ENCODE results near the gene HSPA9. TPM values are rescaled to one million over a fixed set of nuclear protein-coding genes. Genes with fewer than 3 reads are reported as not detected.

Gene HSPA9
- total RNA-seq, 2 experiments from 2014 or later, result 290 to 362 TPM

DNA sequence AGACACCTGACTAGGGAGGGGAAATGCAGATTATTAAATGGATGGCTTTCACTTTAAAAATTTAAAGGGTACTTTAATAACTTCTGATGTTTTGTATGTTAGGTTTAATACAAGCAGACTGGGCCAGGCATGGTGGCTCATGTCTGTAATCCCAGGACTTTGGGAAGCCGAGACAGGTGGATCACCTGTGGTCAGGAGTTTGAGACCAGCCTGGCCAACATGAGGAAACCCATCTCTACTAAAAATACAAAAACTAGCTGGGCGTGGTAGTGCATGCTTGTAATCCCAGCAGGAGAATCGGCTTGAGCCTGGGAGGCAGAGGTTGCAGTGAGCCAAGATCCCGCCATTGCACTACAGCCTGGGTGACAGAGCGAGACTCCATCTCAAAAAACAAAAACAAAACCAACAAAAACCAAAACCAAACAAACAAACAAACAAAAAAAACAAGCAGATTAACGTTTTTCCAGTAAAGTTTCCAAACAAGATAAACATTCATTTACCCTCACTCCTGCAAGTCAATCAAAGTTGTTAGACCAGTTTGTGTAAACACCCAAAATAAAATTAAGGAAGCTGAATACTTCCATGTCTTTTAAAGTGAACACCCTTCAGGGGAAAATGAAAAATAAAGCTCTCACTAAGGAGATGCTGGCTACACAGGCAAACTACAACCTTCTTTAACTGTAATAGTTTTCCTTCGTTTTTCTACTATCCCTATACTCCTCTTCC lies 46.3 kb downstream of the HSPA9 start:
- Histone ChIP-seq H3K27ac (ENCODE audit: low read depth, low read length, poor library complexity, severe bottlenecking) (no peak overlapping the region), H3K4me2 (ENCODE audit: low read length) (no peak overlapping the region), H3K9me3 (ENCODE audit: low read length) (no peaks in the 10 kb centered on the region), H3K36me3 (ENCODE audit: insufficient read depth, low read length) (peaks cover 92% of the 10 kb centered on the region), H3K79me2 (ENCODE audit: insufficient read depth, low read depth, low read length) (peaks cover 97% of the 10 kb centered on the region), H3K4me1 (ENCODE audit: insufficient read depth, low read length, poor library complexity, severe bottlenecking) (no peaks in the 10 kb centered on the region), H4K20me1 (ENCODE audit: insufficient read depth, low read length) (peaks cover 27% of the 10 kb centered on the region), H2AFZ (ENCODE audit: low read length) (no peak overlapping the region), H3K4me3 (ENCODE audit: low read depth, low read length, poor library complexity, severe bottlenecking) (no peak overlapping the region), H3K9me2 (ENCODE audit: insufficient read depth, low read length) (no peaks in the 10 kb centered on the region)
- no TSS peak for BruUV-seq (replicated peaks)
- DNase-seq (ENCODE audit: low spot score), result no peak
- intact Hi-C loops (cut with micrococcal nuclease; ENCODE audit: unreplicated experiment), result no loop called here
- ChIA-PET POLR2A (interaction anchor here (0.7 to 1.7 kb wide), 3 partner anchors 14 to 20 kb away, joined by 3 to 5 read pairs (median 4); partner anchors contain the start of gene ETF1), CTCF (ENCODE audit: unreplicated experiment) (no interaction called here)
- TF ChIP-seq CTCF (conservative IDR thresholded peaks at IDR 0.05; ENCODE audit: low read length), result no peak
- TF ChIP-seq EZH2phosphoT487 (IDR thresholded peaks at IDR 0.05; ENCODE audit: borderline replicate concordance, low read depth, low read length), result no peak

GRCh38 chr5:138528208-138528607 lies 47.0 kb downstream of the HSPA9 start:
- Histone ChIP-seq H3K9me2 (ENCODE audit: insufficient read depth, low read length) (no peaks in the 10 kb centered on the region), H2AFZ (ENCODE audit: low read length) (no peak overlapping the region), H3K36me3 (ENCODE audit: insufficient read depth, low read length) (peaks cover 92% of the 10 kb centered on the region), H3K4me3 (ENCODE audit: low read depth, low read length, poor library complexity, severe bottlenecking) (no peak overlapping the region), H3K9me3 (ENCODE audit: low read length) (no peaks in the 10 kb centered on the region), H3K27ac (ENCODE audit: low read depth, low read length, poor library complexity, severe bottlenecking) (no peak overlapping the region), H3K4me2 (ENCODE audit: low read length) (no peak overlapping the region), H4K20me1 (ENCODE audit: insufficient read depth, low read length) (peaks cover 23% of the 10 kb centered on the region), H3K4me1 (ENCODE audit: insufficient read depth, low read length, poor library complexity, severe bottlenecking) (no peaks in the 10 kb centered on the region), H3K79me2 (ENCODE audit: insufficient read depth, low read depth, low read length) (peaks cover 97% of the 10 kb centered on the region)
- ChIA-PET CTCF (ENCODE audit: unreplicated experiment) (no interaction called here), POLR2A (interaction anchor here (0.6 to 1.7 kb wide), 2 partner anchors 15 to 29 kb away, joined by 4 to 5 read pairs; partner anchors contain the start of gene ETF1)
- no peak for DNase-seq (ENCODE audit: low spot score)
- BruUV-seq (replicated peaks), result no TSS peak
- no peak for TF ChIP-seq EZH2phosphoT487 (IDR thresholded peaks at IDR 0.05; ENCODE audit: borderline replicate concordance, low read depth, low read length)
- no peak for TF ChIP-seq CTCF (conservative IDR thresholded peaks at IDR 0.05; ENCODE audit: low read length)
- intact Hi-C loops (cut with micrococcal nuclease; ENCODE audit: unreplicated experiment), result no loop called here

- H3K4me3 ChIP-seq (ENCODE audit: low read depth, low read length, poor library complexity, severe bottlenecking), result no peak overlapping the region
- H4K20me1 ChIP-seq (ENCODE audit: insufficient read depth, low read length), result peaks cover 16% of the 10 kb centered on the region
- TF ChIP-seq EZH2phosphoT487 (IDR thresholded peaks at IDR 0.05; ENCODE audit: borderline replicate concordance, low read depth, low read length), result no peak
- 0 out of 2 replicates have a peak, but pooled peaks have one; percentile 17 for TF ChIP-seq CTCF (conservative IDR thresholded peaks at IDR 0.05; ENCODE audit: low read length)
- CTCF ChIA-PET (ENCODE audit: unreplicated experiment), result interaction anchor here (1.0 kb wide), 1 partner anchor 16 kb away, joined by 3 read pairs; the partner anchor contains the start of gene ETF1
- peaks cover 97% of the 10 kb centered on the region for H3K79me2 ChIP-seq (ENCODE audit: insufficient read depth, low read depth, low read length)
- H3K4me2 ChIP-seq (ENCODE audit: low read length), result no peak overlapping the region
- H3K4me1 ChIP-seq (ENCODE audit: insufficient read depth, low read length, poor library complexity, severe bottlenecking), result no peaks in the 10 kb centered on the region
- no peaks in the 10 kb centered on the region for H3K9me2 ChIP-seq (ENCODE audit: insufficient read depth, low read length)
- no peak for DNase-seq (ENCODE audit: low spot score)
- no peak overlapping the region for H3K27ac ChIP-seq (ENCODE audit: low read depth, low read length, poor library complexity, severe bottlenecking)
- intact Hi-C loops (cut with micrococcal nuclease; ENCODE audit: unreplicated experiment), result no loop called here
- no peaks in the 10 kb centered on the region for H3K9me3 ChIP-seq (ENCODE audit: low read length)
- no peak overlapping the region for H2AFZ ChIP-seq (ENCODE audit: low read length)
- BruUV-seq (replicated peaks), result no TSS peak
- peaks cover 92% of the 10 kb centered on the region for H3K36me3 ChIP-seq (ENCODE audit: insufficient read depth, low read length)
- POLR2A ChIA-PET, result interaction anchor here (0.5 to 0.9 kb wide), 3 partner anchors 15 to 610 kb away, joined by 3 to 6 read pairs (median 5); no protein-coding TSS in a partner anchor
These were observed 48.0 kb downstream of the HSPA9 start for GRCh38 chr5:138527170-138527569.

Measured in OCI-LY7 (cell line).